Gastrocnemius medialis (tissue), 4 donors: ENCODE measurements around the gene SPATA4.

ENCODE experiments used
- POLR2A ChIP-seq, 2 donors: fragments of 450-650 bp; IDR thresholded peaks; one replicate each; pipeline ENCODE4 v1.6.1; 2017; ENCODE audit warnings: antibody characterized with exemption in 2 of 2, mild to moderate bottlenecking in 2 of 2, moderate library complexity in 2 of 2
- TF ChIP-seq, protein P1 (sequence below), 5 experiments: fragments of 450-650 bp in 3 of 5; fragments of 200-600 bp in 2 of 5; sonication (generic) in 2 of 5; IDR thresholded peaks in 4 of 5; conservative IDR thresholded peaks in 1 of 5; 1 replicate in 4 of 5; 2 replicates in 1 of 5; pipeline ENCODE4 v1.5.1; 2016 to 2019; ENCODE audit warnings: antibody characterized with exemption in 5 of 5, mild to moderate bottlenecking in 3 of 5, moderate library complexity in 3 of 5

DNA sequence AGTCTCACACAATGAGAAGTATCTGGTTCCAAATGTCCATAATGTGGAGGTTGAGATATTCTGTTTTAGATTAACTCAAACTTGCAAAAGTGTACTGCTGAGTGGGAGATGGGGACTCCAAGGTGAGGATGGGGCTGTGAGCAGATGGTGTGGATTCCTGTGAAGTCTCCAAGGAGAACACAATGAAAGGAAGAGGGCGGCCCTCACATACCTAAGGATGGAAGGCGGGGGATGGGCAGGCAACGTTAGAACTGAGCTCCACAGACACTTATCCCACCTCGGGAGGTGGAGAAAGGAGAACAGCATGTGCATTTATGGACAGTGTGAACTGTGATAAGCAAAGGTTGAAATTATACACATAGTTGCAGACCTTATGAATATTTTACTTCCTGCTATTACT, 9.9 kb upstream of the SPATA4 start:
- TF ChIP-seq POLR2A (IDR thresholded peaks at IDR 0.05) = no peak
- TF ChIP-seq, protein P1, sequence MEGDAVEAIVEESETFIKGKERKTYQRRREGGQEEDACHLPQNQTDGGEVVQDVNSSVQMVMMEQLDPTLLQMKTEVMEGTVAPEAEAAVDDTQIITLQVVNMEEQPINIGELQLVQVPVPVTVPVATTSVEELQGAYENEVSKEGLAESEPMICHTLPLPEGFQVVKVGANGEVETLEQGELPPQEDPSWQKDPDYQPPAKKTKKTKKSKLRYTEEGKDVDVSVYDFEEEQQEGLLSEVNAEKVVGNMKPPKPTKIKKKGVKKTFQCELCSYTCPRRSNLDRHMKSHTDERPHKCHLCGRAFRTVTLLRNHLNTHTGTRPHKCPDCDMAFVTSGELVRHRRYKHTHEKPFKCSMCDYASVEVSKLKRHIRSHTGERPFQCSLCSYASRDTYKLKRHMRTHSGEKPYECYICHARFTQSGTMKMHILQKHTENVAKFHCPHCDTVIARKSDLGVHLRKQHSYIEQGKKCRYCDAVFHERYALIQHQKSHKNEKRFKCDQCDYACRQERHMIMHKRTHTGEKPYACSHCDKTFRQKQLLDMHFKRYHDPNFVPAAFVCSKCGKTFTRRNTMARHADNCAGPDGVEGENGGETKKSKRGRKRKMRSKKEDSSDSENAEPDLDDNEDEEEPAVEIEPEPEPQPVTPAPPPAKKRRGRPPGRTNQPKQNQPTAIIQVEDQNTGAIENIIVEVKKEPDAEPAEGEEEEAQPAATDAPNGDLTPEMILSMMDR (IDR thresholded peaks at IDR 0.05 in 4 of 5, conservative IDR thresholded peaks at IDR 0.05 in 1 of 5) = no peak
